IPS DF 6.9 (cell line): ENCODE data around the gene ZNF362.
"Not testable (repeated sequence)": the region's sequence is repeated elsewhere in the genome, so short reads cannot be mapped to it uniquely, and the experiment has no call there.

Experiments used
- DNase-seq: peaks from one replicate; pipeline ENCODE4 v3.0.0-alpha.2; 2013; ENCODE audit warnings: low read depth, low spot score
- H3K27ac ChIP-seq: one replicate; pipeline ENCODE4 v1.5.1; 2013; ENCODE audit warnings: low read length, control low read depth
- H3K27me3 ChIP-seq: 2 replicates; pipeline ENCODE4 v1.6.1; 2013; ENCODE audit warnings: mild to moderate bottlenecking, low read length; ENCODE audit not compliant: control insufficient read depth, insufficient read depth
- H3K36me3 ChIP-seq: 2 replicates; pipeline ENCODE4 v1.6.1; 2013; ENCODE audit warnings: low read length; ENCODE audit not compliant: control insufficient read depth, insufficient read depth
- H3K4me1 ChIP-seq: 2 replicates; pipeline ENCODE4 v1.6.1; 2013; ENCODE audit warnings: low read length; ENCODE audit not compliant: control insufficient read depth, insufficient read depth
- H3K4me3 ChIP-seq: 2 replicates; pipeline ENCODE4 v1.5.1; 2013; ENCODE audit warnings: mild to moderate bottlenecking, low read length
- H3K9me3 ChIP-seq: 2 replicates; pipeline ENCODE4 v1.6.1; 2013; ENCODE audit warnings: low read length, inconsistent platforms; ENCODE audit not compliant: control insufficient read depth, insufficient read depth
- WGBS: extraction: QIAGEN DNeasy Blood & Tissue Kit; methylation state at CpG from one replicate; pipeline ENCODE4 v1.1.7; 2013; ENCODE audit warnings: mixed read lengths, missing lambda C conversion rate; ENCODE audit not compliant: insufficient read length, insufficient coverage; 5-methylcytosine and 5-hydroxymethylcytosine counted together

Gene ZNF362

DNA sequence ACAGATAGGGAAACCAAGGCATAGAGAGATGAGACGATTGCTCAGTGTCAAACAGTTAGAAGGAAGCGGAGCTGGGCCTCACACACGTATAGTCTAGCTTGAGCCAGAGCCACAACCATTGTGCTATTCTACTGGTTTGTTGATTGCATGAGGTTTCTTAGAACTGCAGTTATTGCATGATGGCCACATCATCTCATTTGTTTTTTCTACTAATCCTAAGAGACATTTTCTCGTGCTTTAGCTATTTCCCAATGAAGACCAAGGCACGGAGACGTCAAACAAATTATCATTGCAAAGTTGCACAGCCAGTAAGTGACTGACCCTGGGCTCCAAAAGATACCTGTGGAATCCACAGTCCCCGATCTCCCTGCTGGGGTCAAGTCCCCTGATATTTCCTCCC lies 25.1 kb upstream of the ZNF362 start:
- DNase-seq, result no peak
- Histone ChIP-seq H3K4me3 (no peak overlapping the region), H3K4me1 (peaks cover 2% of the 10 kb centered on the region; the same call in 1 of the 2 replicates), H3K9me3 (no peaks in the 10 kb centered on the region), H3K27me3 (no peaks in the 10 kb centered on the region), H3K36me3 (no peaks in the 10 kb centered on the region), H3K27ac (no peak overlapping the region)
- WGBS, result no CpG with 5 or more reads among the region's 7 CpGs

DNA sequence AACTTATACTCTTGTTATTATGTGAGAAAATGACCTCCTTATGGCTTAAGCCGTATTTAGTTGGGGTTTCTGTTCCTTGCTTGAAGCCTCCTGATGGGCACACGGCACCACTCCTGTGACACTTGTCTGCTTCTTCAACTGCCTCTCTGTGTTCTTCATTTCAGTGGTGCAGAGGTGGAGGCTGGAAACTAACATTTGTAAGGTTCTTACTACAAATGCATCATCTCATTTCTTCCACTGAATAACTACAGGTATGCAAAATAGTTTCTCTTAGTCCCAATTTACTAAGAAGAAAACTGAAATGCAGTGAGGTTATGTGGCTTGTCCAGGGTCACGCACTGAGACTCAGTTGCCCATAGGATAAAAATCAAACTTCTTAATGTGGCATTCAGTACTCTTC lies 23.6 kb upstream of the ZNF362 start:
- no peak for DNase-seq
- no CpG with 5 or more reads among the region's 3 CpGs for WGBS
- H3K27me3 ChIP-seq, result no peaks in the 10 kb centered on the region
- H3K27ac ChIP-seq, result no peak overlapping the region
- H3K9me3 ChIP-seq, result no peaks in the 10 kb centered on the region
- no peaks in the 10 kb centered on the region for H3K36me3 ChIP-seq
- H3K4me1 ChIP-seq, result peaks cover 2% of the 10 kb centered on the region; the same call in 1 of the 2 replicates
- no peak overlapping the region for H3K4me3 ChIP-seq

DNA sequence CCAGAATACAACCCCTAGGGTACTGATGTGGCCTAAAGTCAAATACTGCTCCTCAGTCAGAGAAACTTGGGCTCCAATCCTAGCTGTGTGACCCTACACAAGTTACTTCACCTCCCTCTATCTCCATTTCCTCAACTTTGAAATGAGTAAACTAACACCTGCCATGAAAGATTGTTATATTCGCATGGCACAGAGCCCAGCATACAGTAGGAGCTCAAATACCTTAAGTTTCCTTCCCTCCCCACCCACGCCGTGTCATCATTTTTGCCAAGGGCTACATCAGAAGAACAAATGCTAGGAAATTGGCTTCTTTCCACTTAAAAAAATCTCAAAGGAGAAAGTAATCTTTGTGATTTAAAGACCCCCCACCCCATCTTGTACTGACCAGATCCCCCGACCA lies 22.2 kb upstream of the ZNF362 start:
- Histone ChIP-seq H3K4me1 (peaks cover 2% of the 10 kb centered on the region; the same call in 1 of the 2 replicates), H3K27me3 (no peaks in the 10 kb centered on the region), H3K4me3 (no peak overlapping the region), H3K36me3 (no peaks in the 10 kb centered on the region), H3K9me3 (no peaks in the 10 kb centered on the region), H3K27ac (no peak overlapping the region)
- DNase-seq, result no peak
- WGBS, result no CpG with 5 or more reads among the region's 4 CpGs

DNA sequence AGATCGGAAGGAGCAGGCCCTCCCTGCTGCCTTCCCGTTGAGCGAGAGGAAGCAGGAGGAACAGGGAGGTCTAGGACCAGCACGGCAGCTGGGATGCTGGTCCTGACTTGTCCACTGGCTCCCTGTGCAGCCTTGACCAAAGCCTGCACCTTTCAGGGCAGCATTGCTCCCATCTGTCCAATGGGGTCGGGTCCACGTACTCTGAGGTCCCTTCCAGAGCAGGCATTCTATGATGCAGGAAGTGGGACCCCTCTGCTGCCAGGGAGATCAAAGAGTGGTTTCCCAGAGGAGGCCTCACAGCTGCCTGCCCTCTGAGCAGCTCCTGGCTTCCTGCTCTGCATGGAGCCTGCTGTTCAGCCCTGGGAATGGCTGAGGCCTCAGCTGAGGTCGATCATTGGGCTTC lies 21.7 kb upstream of the ZNF362 start:
- no peak overlapping the region for H3K27ac ChIP-seq
- H3K4me1 ChIP-seq, result peaks cover 2% of the 10 kb centered on the region; the same call in 1 of the 2 replicates
- no CpG with 5 or more reads among the region's 7 CpGs for WGBS
- no peak overlapping the region for H3K4me3 ChIP-seq
- no peak for DNase-seq
- H3K9me3 ChIP-seq, result no peaks in the 10 kb centered on the region
- no peaks in the 10 kb centered on the region for H3K27me3 ChIP-seq
- no peaks in the 10 kb centered on the region for H3K36me3 ChIP-seq

DNA sequence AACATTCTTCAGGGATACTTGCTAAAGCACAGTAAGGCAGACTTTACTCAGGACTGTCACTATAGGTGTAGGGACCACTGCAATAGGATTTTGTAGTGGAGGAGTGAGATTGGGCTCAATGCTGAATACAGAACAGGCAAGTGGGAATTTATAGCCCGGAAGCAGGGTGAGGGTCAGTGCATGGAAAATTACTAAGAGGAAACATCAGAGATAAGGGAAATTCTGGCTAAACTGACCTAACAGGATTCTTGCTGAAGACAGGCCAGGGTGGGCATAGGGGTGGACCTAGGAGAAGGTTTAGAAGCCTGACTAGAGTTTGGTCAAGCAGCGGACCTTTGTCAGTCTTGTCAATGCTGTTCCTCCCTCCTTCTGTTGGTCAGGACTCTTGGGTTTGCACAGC lies 20.8 kb upstream of the ZNF362 start:
- WGBS, result no CpG with 5 or more reads among the region's 2 CpGs
- no peaks in the 10 kb centered on the region for H3K36me3 ChIP-seq
- H3K27ac ChIP-seq, result no peak overlapping the region
- no peaks in the 10 kb centered on the region for H3K27me3 ChIP-seq
- no peaks in the 10 kb centered on the region for H3K9me3 ChIP-seq
- DNase-seq, result no peak
- no peak overlapping the region for H3K4me3 ChIP-seq
- peaks cover 2% of the 10 kb centered on the region; the same call in 1 of the 2 replicates for H3K4me1 ChIP-seq

DNA sequence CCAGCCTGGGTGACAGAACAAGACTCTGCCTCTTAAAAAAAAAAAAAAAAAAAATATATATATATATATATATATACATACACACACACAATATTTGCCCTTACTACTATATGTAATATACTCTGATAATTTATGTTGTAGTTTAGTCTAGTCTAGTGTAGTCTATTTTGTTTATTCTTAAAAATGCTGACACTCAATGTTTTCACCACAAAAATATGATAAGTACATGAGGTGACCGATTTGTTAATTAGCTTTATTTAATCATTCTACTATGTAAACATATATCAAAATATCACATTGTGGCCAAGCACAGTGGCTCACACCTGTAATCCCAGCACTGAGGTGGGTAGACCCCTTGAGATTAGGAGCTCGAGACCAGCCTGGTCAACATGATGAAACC lies 19.8 kb upstream of the ZNF362 start:
- H3K27ac ChIP-seq, result no peak overlapping the region
- H3K4me1 ChIP-seq, result peaks cover 2% of the 10 kb centered on the region; the same call in 1 of the 2 replicates
- no peaks in the 10 kb centered on the region for H3K9me3 ChIP-seq
- H3K27me3 ChIP-seq, result no peaks in the 10 kb centered on the region
- WGBS, result no CpG with 5 or more reads among the region's 2 CpGs
- no peak overlapping the region for H3K4me3 ChIP-seq
- no peaks in the 10 kb centered on the region for H3K36me3 ChIP-seq
- no peak for DNase-seq

DNA sequence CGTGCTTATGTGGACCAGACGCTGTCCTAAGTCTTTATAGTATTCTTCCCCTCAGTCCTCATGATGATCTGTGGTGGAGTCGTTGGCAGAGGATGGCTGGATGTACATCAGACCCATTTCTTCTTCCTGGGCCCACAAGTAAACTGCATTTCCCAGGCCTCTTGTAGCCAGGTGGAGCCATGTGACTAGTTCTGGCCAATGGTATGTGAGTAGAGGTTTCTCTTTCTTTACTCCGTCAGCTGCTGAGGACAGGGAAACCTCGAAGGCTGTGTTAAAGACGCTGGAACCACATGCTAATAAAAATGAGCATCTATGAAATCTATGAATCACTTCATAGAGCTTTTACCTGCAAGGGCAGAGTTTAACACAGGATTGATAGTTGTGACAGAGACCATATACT lies 18.7 kb upstream of the ZNF362 start:
- Histone ChIP-seq H3K4me1 (peaks cover 2% of the 10 kb centered on the region; the same call in 1 of the 2 replicates), H3K4me3 (no peak overlapping the region), H3K36me3 (no peaks in the 10 kb centered on the region), H3K27ac (no peak overlapping the region), H3K27me3 (no peaks in the 10 kb centered on the region), H3K9me3 (no peaks in the 10 kb centered on the region)
- WGBS, result no CpG with 5 or more reads among the region's 6 CpGs
- no peak for DNase-seq

DNA sequence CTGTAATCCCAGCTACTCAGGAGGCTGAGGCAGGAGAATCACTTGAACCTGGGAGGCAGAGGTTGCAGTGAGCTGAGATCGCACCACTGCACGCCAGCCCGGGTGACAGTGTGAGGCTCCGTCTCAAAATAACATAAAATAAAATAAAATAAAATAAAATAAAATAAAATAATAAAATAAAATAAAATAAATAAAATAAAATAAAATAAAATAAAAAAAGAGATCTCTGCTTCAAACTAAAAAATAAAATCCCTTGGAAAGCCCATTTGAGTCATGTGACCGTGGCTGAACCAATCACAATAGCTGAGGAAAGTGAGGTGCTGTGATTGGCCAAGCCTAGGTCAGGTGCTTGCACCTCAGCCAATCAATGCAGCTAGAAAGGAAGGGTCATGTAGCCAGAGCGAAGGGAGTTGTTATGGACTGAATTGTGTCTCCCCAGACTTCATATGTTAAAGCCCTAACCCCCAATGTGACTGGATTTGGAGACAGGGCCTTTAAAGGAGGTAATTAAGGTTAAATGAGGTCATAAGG lies 18.0 kb upstream of the ZNF362 start:
- not testable (repeated sequence) for DNase-seq, H3K27me3 ChIP-seq, H3K4me3 ChIP-seq, H3K4me1 ChIP-seq, H3K36me3 ChIP-seq, H3K27ac ChIP-seq, H3K9me3 ChIP-seq
- no CpG with 5 or more reads among the region's 6 CpGs for WGBS

DNA sequence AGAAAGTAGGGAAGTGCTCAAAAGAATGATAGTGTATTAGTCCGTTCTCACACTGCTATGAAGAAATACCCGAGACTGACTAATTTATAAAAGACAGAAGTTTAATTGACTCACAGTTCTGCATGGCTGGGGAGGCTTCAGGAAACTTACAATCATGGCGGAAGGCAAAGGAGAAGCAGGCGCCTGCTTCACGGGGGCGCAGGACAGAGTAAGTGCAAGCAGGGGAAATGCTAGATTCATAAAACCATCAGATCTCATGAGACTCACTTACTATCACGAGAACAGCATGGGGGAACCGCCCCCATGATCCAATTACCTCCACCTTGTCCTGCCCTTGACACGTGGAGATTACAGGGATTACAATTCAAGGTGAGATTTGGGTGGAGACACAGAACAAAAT lies 16.9 kb upstream of the ZNF362 start:
- H3K36me3 ChIP-seq, H3K9me3 ChIP-seq, DNase-seq, H3K27me3 ChIP-seq, H3K4me1 ChIP-seq, H3K4me3 ChIP-seq, H3K27ac ChIP-seq: not testable (repeated sequence)
- no CpG with 5 or more reads among the region's 9 CpGs for WGBS

DNA sequence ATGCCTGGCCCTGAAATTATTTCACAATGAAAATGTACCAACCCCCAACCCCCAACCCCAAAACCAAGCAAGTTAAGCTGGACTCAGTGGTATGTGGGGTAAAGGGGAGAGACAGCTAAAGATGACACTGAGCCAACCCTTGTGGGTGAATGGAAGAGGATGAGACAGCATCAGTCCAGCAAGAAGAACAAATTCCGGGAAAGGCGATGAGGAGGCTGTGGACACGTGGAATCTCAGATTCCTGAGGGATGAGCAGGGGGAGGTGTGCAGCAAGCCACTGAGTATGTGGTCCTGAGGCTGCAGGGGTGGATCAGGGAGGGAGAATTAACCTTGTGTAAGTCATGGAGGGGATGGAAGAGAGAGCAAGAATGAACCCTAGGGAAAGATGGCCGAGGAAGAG lies 14.4 kb upstream of the ZNF362 start:
- DNase-seq, result no peak
- no peaks in the 10 kb centered on the region for H3K36me3 ChIP-seq
- H3K4me3 ChIP-seq, result no peak overlapping the region
- H3K27me3 ChIP-seq, result no peaks in the 10 kb centered on the region
- no peak overlapping the region for H3K27ac ChIP-seq
- no peaks in the 10 kb centered on the region for H3K4me1 ChIP-seq
- no CpG with 5 or more reads among the region's 4 CpGs for WGBS
- H3K9me3 ChIP-seq, result no peaks in the 10 kb centered on the region

DNA sequence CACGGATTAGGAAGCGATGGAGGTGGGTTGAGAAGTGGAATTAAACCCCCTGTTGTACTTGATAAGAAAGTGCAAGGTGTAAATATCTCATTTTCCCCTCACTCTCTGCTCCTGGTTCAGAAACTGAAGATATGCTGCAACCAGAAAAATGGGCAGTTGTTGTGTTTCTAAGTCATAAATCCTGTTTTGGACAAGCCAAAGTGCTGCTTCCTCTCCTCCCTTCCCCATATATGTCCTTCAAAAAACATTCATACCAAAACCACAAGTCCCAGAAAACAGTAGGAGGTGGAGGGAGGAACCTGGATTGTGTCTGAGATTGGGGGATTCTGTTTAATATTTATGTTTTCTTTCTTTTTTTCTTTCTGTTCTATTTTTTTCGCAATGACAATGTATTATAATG lies 13.6 kb upstream of the ZNF362 start:
- no peak for DNase-seq
- WGBS, result no CpG with 5 or more reads among the region's 3 CpGs

More for the DNA sequence above, 13.6 kb upstream of the ZNF362 start:
- H3K27me3 ChIP-seq, result no peaks in the 10 kb centered on the region
- H3K4me3 ChIP-seq, result no peak overlapping the region
- H3K27ac ChIP-seq, result no peak overlapping the region
- H3K9me3 ChIP-seq, result no peaks in the 10 kb centered on the region
- H3K4me1 ChIP-seq, result peaks cover 1% of the 10 kb centered on the region; the same call in 1 of the 2 replicates
- no peaks in the 10 kb centered on the region for H3K36me3 ChIP-seq
